Measurements from ENCODE around the gene CLEC4M. TPM values are rescaled to one million over a fixed set of nuclear protein-coding genes. Genes with fewer than 3 reads are reported as not detected.

Gene CLEC4M
- total and polyA plus RNA-seq, 9 donors, result 0.65 to 19.8 (median 3.6) TPM

DNA sequence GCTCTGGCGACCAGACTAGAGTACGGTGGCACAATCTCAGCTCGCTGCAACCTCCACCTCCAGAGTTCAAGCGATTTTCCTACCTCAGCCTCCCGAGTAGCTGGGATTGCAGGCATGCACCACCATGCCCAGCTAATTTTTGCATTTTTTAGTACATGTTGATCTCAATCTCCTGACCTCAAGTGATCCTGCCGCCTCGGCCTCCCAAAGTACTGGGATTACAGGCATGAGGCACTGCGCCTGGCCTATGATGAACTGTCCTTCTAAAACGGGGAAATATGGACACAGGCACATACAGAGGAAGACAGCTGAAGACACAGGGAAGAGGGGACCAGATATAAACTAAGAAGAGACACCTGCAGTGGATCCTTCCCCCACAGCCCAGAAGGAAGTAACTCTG is 12.7 kb downstream of the CLEC4M start:
- H3K9me3 ChIP-seq, result no peaks in the 10 kb centered on the region
- no peaks in the 10 kb centered on the region for H3K36me3 ChIP-seq
- no peaks in the 10 kb centered on the region for H3K4me1 ChIP-seq (ENCODE audit: insufficient read depth)
- H3K4me3 ChIP-seq, result no peak overlapping the region
- intact Hi-C loops (cut with DNase I), result no loop called here
- no peak overlapping the region for H3K27ac ChIP-seq
- DNase-seq, result no peak
- no peaks in the 10 kb centered on the region for H3K27me3 ChIP-seq
- WGBS, 3 donors, result 86 to 92% (median 89%) methylated on average over 9 of the region's 9 CpGs
- TF ChIP-seq POLR2A (IDR thresholded peaks at IDR 0.05) (no peak), CTCF (IDR thresholded peaks at IDR 0.05) (no peak), EP300 (IDR thresholded peaks at IDR 0.05) (no peak)

GRCh38 chr19:7778081-7778480 is 15.0 kb downstream of the CLEC4M start:
- TF ChIP-seq CTCF (IDR thresholded peaks at IDR 0.05), result no peak
- no peak for TF ChIP-seq EP300 (IDR thresholded peaks at IDR 0.05)
- no peak for TF ChIP-seq POLR2A (IDR thresholded peaks at IDR 0.05)
- no peaks in the 10 kb centered on the region for H3K4me1 ChIP-seq (ENCODE audit: insufficient read depth)
- no peaks in the 10 kb centered on the region for H3K27me3 ChIP-seq
- intact Hi-C loops (cut with DNase I), result no loop called here
- no peaks in the 10 kb centered on the region for H3K9me3 ChIP-seq
- H3K36me3 ChIP-seq, result no peaks in the 10 kb centered on the region
- 29 to 44% (median 29%) methylated on average over 5 of the region's 5 CpGs for WGBS, 3 donors
- DNase-seq, result no peak
- H3K4me3 ChIP-seq, result no peak overlapping the region
- H3K27ac ChIP-seq, result no peak overlapping the region

DNA sequence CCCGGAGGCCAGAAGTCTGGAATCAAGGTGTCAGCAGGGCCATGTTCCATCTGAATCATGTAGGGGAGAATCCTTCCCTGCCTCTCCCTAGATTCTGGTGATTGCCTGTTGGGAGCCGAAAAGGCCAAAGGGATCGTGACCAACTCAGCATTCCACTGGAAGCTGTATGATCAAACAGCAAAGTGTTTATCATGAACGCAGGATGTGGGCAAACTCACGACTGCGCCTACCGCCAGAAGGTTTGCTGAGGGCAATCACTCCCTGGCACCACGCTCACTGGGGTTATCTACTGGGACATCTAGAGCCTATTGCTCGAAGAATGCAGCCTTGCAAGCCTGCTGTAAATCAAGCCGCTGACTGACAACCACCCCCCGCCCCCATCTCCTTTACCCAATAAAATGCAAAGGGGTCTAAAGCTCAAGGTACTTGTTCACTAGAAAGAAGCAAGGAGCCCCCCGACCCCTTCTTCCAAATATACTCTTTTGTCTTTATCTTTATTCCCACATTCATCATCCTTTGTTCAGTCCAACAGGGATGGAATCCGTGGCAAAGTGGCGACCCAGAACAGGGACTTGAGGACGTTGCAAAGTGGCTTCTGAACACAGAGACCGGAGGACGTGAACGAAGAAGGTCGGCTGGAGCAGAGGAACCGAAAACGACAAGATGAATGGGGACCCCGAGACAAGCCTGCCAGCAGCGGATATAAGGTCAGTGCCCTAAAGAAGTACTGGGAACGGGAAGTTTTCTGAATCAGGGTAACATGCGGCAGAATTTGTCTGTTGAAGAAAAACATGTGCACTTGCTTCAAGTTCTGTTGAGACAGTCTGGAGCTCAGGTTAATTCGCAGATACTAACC is 16.8 kb downstream of the CLEC4M start:
- 58 to 64% (median 61%) methylated on average over 26 of the region's 26 CpGs for WGBS, 3 donors
- intact Hi-C loops (cut with DNase I), result no loop called here
- Histone ChIP-seq H3K27me3 (no peaks in the 10 kb centered on the region), H3K9me3 (no peaks in the 10 kb centered on the region), H3K4me3 (no peak overlapping the region), H3K4me1 (ENCODE audit: insufficient read depth) (no peaks in the 10 kb centered on the region), H3K27ac (no peak overlapping the region), H3K36me3 (no peaks in the 10 kb centered on the region)
- DNase-seq, result no peak
- TF ChIP-seq CTCF (IDR thresholded peaks at IDR 0.05) (no peak), EP300 (IDR thresholded peaks at IDR 0.05) (no peak), POLR2A (IDR thresholded peaks at IDR 0.05) (no peak)

- DNase-seq, result no peak
- H3K27me3 ChIP-seq, result no peaks in the 10 kb centered on the region
Measured at GRCh38 chr19:7781157-7781556, 18.1 kb downstream of the CLEC4M start.

More at GRCh38 chr19:7781157-7781556, 18.1 kb downstream of the CLEC4M start:
- intact Hi-C loops (cut with DNase I), result no loop called here
- WGBS, 3 donors, result 55 to 59% (median 57%) methylated on average over 12 of the region's 12 CpGs
- Histone ChIP-seq H3K9me3 (no peaks in the 10 kb centered on the region), H3K27ac (no peak overlapping the region), H3K4me1 (ENCODE audit: insufficient read depth) (no peaks in the 10 kb centered on the region), H3K4me3 (no peak overlapping the region), H3K36me3 (no peaks in the 10 kb centered on the region)
- TF ChIP-seq EP300 (IDR thresholded peaks at IDR 0.05), result no peak
- TF ChIP-seq POLR2A (IDR thresholded peaks at IDR 0.05), result no peak
- TF ChIP-seq CTCF (IDR thresholded peaks at IDR 0.05), result no peak

All from ovary (tissue), 9 donors.